Activated CD8-positive, alpha-beta memory T cell treated with anti-CD3 and anti-CD28 coated beads for 4 hours (primary cell): ENCODE data around the gene LTBP3.

ENCODE experiments used
- DNase-seq, 2 donors: peaks; one replicate each; pipeline ENCODE4 v3.0.0-alpha.2; 2020; ENCODE audit warnings: low read depth in 2 of 2

LTBP3 gene

GRCh38 chr11:65554057-65554818 lies 3.9 kb downstream of the LTBP3 start:
- no peak for DNase-seq

GRCh38 chr11:65553301-65554001 lies 4.7 kb downstream of the LTBP3 start:
- DNase-seq: no peak

DNA sequence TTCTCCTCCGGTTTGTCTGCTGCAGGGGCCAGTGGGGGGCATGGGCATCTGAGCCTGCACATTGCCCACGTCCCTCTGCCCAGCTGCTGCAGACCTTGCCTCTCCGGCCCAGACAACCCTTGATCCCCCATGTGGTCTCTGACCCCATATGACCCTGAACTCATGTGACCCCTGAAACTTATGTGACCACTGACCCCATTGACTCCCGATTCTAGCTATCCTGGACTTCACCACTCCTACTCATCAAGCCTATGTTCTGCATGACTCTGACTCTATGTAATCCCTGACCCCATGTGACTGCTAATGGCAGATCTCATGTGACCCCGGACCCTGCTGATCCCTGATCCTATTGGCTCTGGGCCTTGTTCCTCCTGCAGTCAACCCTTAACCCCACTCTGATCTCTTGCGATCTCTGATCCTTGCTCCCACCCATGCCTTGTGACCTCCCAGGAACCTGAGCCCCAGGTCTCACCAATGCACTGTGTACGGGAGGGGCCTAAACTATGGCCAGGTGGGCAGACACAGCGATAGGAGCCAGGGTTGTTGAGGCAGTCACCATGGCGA lies 5.7 kb downstream of the LTBP3 start:
- DNase-seq: no peak

DNA sequence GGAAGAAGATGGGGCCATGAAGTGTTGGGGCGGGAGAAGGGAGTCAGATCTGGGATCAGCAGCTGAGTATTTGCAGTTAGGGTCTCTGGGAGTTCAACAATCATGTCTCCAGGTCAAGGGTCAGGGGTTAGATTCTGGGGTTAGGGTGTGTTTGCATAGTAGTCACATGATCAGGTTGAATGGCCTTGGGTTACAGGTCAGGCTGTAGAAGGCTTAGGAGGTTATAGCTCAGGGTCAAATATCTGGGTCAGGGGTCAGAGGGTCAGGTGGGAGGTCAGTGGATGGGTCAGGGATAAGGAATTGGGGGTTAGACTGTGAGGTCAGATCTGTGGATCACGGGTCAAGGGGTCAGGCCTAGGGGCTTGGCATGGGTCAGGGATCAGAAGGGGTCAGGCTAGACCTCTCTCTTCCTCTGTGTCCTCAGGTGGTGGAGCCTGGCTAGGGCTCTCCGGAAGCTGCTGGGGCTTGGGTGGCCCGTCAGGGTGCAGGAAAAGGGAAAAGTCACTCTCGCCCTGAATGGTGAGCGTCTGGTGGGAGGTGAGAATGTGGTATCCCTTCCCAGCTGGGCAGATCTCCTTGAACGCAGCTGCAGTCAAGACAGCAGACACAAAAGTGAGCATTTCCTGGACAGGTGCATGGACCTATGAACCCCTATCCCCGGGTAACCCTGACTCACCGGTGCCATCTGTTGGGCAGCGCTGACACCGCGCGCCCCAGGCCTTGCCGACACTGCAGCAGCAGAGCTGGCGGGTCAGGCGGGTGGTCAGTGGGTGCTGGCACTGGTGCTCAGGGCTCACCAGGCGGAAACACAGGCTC lies 6.4 kb downstream of the LTBP3 start:
- no peak for DNase-seq

DNA sequence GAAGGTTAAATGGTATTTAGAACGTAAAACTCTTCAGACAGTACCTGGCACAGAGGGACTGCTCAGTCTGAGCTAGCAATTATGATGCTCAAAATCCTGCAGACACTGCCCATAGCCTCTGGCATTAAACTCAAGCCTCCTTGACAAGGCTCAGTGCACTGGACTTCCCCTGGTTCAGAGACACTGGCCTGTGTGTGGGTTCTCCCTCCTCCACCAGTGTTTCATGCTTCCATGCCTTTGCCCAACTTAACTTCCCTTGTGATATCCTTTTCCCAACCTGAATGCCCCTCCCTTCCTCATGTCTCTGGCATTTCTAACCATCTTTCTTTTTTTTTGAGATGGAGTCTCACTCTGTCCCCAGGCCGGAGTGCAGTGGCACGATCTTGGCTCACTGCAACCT lies 9.1 kb downstream of the LTBP3 start:
- DNase-seq: no peak

DNA sequence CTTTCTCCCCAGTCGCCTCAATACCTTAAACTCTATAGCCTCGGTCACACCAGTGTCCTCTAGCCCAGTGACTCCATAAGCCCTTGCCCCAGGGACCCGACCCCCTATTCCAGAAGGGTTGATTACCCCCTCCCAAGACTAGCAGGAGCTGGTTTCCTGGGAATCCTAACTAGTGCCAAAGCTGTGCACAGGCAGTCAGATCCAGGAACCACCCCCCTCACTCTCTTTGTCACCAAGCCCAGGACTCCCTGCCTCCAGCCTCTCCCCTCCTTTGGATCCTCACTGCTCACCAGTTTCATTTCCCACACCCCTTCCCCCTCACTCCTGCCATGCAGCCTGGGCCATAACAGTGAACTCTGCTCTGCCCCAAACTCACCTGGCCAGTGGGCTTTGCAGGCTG lies 9.8 kb downstream of the LTBP3 start:
- DNase-seq: no peak

GRCh38 chr11:65547446-65548125 lies 10.6 kb downstream of the LTBP3 start:
- DNase-seq: no peak

GRCh38 chr11:65546217-65546958 lies 11.8 kb downstream of the LTBP3 start:
- peak; percentile 96 to 98 for DNase-seq

GRCh38 chr11:65545853-65546216 lies 12.3 kb downstream of the LTBP3 start:
- no peak for DNase-seq

- no peak for DNase-seq
Measured at GRCh38 chr11:65542738-65543390, 15.3 kb downstream of the LTBP3 start.

GRCh38 chr11:65541093-65541982 lies 16.8 kb downstream of the LTBP3 start:
- no peak for DNase-seq

DNA sequence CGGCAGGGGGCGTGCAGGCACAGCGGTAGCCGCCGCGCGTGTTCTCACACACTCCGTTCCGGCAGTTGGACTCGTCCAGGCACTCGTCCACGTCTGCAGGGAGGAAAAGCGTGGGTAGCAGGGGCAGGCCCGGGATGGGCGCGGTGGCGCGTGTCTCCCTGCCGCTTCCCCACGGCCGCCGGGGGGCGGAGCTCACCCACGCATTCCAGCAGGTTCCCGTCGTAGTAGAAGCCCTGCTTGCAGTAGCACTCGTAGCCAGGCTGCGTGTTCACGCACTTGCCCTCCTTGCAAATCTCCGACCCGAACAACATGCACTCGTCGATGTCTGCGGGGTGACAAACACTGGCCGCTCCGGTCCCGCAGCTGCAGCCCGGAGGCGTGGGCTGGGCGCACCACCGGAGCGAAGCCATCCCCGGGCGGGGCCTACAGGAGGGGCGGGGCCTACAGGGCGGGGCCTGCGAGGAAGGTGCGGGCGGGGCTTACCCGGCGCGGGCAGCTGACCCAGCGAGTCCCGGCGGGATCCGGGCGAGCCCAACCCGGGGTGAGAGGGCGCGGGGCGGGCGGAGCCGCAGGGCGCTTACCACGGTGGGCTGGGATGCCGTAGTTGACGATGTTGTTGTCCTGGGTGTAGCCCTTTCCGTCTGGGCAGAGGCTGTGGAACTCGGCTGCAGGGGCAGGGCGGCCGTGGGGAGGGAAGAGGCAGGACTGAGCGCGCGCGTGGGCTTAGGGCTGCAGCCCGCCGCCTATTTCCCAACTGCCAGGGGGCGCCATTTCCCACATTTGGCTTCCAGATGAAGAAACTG lies 17.7 kb downstream of the LTBP3 start:
- DNase-seq: peak; percentile 60 to 69

DNA sequence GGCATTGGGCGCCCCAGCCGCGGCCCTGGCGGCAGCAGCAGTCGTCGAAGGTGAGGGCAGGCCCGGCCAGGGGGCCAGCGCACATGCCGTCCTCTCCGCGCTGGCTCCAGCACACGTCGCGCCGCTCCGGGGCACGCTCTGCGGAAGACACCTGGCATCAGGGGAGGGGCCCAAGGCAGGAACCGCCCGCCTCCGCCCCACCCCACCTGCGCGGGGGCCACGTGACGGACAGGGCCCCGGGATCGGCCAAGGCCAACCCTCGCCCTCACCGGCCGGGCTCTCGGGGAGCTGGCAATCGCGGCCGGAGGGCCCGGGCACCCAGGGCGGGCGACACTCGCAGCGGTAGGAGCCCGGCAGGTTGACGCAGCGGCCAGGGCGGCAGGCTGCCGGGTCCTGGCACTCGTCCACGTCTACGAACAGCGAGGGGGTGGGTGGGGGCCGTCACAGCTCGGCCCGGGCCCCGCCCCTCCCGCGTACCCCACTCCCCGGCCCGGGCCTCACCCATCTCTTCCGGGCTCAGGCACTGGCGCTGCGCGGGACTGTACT lies 18.3 kb downstream of the LTBP3 start:
- DNase-seq: no peak

GRCh38 chr11:65538915-65539743 lies 19.0 kb downstream of the LTBP3 start:
- no peak for DNase-seq

- no peak for DNase-seq
Measured at GRCh38 chr11:65538232-65538914, 19.8 kb downstream of the LTBP3 start.

DNA sequence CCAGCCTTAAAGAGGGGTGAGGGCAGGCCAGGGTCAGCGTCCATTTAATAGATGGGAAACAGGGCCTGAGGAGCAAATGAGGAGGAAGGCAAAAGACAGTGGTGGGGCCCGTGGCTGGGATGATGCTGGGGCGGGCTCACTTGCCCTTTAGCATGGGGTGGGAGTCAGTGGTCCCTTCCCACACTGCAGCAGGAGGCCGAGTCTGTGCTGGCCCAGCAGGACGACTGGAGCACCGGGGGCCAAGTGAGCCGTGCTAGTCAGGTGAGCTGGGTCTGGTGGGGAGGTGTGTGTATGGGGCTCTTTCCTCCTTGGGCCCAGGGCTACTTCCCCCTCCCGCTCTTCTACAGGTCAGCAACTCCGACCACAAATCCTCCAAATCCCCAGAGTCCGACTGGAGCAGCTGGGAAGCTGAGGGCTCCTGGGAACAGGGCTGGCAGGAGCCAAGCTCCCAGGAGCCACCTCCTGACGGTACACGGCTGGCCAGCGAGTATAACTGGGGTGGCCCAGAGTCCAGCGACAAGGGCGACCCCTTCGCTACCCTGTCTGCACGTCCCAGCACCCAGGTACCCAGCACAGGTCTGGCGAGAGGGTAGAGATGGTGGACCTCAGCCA lies 20.4 kb downstream of the LTBP3 start:
- no peak for DNase-seq

GRCh38 chr11:65537296-65537597 lies 20.9 kb downstream of the LTBP3 start:
- DNase-seq: no peak
